Upper lobe of left lung (tissue), 4 donors: ENCODE results near the gene BMERB1.

Experiments
- CTCF ChIP-seq, 6 experiments: fragments of 450-650 bp in 4 of 6; fragments of 200-600 bp in 2 of 6; sonication (generic) in 2 of 6; IDR thresholded peaks; one replicate each; pipeline ENCODE4 v1.5.1; 2016 to 2019; ENCODE audit warnings: antibody characterized with exemption in 6 of 6
- POLR2A ChIP-seq, 4 donors: fragments of 450-650 bp; IDR thresholded peaks; one replicate each; pipeline ENCODE4 v1.5.1; 2016 to 2017; ENCODE audit warnings: antibody characterized with exemption in 4 of 4, mild to moderate bottlenecking in 2 of 4
- POLR2AphosphoS5 ChIP-seq, 2 donors: sonication (generic); formaldehyde crosslinking; IDR thresholded peaks; one replicate each; pipeline ENCODE4 v1.5.1; 2017; ENCODE audit warnings: antibody characterized with exemption in 2 of 2

GRCh38 chr16:15439521-15439920 is 5.1 kb downstream of the BMERB1 start:
- TF ChIP-seq POLR2A (IDR thresholded peaks at IDR 0.05) (no peak), CTCF (IDR thresholded peaks at IDR 0.05) (no peak), POLR2AphosphoS5 (IDR thresholded peaks at IDR 0.05) (no peak)
